Measurements from ENCODE around the gene OSBPL6.

DNA sequence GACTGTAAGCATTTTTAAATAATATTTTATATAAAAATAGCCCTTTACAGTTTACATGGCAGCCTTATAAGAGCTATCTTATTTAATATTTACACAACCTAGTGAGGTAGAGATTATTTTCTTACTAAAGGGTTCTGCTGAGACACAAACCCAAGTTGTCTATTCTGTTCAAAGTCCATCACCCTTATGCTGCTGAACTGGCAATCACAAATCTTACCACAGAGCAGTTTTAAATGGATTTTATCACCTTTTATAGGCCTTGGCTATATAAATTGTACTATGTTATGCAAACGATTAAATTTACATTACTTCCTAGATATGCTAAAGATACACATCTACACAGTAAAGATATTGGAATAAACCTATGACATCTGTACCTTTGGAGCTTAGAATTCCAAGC is 41.3 kb upstream of the OSBPL6 start:
- TF ChIP-seq, protein P1, sequence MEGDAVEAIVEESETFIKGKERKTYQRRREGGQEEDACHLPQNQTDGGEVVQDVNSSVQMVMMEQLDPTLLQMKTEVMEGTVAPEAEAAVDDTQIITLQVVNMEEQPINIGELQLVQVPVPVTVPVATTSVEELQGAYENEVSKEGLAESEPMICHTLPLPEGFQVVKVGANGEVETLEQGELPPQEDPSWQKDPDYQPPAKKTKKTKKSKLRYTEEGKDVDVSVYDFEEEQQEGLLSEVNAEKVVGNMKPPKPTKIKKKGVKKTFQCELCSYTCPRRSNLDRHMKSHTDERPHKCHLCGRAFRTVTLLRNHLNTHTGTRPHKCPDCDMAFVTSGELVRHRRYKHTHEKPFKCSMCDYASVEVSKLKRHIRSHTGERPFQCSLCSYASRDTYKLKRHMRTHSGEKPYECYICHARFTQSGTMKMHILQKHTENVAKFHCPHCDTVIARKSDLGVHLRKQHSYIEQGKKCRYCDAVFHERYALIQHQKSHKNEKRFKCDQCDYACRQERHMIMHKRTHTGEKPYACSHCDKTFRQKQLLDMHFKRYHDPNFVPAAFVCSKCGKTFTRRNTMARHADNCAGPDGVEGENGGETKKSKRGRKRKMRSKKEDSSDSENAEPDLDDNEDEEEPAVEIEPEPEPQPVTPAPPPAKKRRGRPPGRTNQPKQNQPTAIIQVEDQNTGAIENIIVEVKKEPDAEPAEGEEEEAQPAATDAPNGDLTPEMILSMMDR (IDR thresholded peaks at IDR 0.05): no peak
- no peak for TF ChIP-seq POLR2A (IDR thresholded peaks at IDR 0.05)
- no peak for TF ChIP-seq POLR2AphosphoS5 (IDR thresholded peaks at IDR 0.05)
